GM11168 (cell line): ENCODE results near the gene LCAT.
"Not testable (repeated sequence)": the region's sequence is repeated elsewhere in the genome, so short reads cannot be mapped to it uniquely, and the experiment has no call there.

Source experiments
- in situ Hi-C: fragments of 300-500 bp; cut with MboI; formaldehyde crosslinking; loops from one replicate; pipeline ENCODE4 v1.12.0; 2022; ENCODE audit warnings: low sequenced_read_pairs; ENCODE audit not compliant: unreplicated experiment

Gene LCAT, protein sequence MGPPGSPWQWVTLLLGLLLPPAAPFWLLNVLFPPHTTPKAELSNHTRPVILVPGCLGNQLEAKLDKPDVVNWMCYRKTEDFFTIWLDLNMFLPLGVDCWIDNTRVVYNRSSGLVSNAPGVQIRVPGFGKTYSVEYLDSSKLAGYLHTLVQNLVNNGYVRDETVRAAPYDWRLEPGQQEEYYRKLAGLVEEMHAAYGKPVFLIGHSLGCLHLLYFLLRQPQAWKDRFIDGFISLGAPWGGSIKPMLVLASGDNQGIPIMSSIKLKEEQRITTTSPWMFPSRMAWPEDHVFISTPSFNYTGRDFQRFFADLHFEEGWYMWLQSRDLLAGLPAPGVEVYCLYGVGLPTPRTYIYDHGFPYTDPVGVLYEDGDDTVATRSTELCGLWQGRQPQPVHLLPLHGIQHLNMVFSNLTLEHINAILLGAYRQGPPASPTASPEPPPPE

DNA sequence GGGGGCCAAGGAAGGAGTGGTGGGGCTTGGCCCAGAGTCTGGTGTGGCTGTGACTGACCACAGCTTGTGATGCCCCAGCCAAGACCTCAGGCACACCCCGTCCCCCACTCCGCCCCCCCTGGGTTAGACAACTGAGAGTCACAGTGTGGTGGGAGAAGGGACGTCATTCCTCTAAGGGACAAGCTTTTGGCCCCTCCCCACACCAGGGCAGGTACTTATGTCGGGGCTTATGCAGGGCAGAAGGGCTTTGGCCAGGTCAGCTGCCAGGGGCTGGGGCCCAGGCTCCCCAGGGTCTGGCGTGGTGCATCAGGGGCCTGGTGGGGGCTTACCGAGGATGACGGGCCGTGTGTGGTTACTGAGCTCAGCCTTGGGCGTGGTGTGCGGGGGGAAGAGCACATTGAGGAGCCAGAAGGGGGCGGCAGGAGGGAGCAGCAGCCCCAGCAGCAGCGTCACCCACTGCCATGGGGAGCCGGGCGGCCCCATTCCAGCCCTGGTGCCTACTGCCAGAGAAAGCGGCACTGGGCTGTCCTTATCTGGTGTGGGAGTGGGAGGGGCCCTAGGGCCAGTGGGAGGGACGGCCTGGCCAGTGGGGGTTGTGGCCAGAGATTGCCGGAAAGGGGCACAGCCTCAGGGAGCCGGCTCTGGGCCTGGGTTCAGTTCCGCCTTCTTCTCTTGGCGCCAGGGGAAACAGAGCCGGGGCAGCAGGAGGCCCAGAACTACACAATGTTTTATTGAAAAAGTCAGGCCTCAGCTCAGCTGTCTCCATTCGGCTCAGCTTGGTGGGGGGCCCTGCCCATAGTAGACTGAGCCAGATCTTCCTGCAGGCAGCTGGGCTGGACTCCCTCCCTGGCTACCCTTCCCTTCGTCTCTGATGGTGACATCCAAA is at the start of gene LCAT:
TSS of gene LCAT (minus strand) at position 502 of the 886 bp plus-strand sequence. CDS start at position 483, 19 bp downstream.
- in situ Hi-C loops, result no loop called here

DNA sequence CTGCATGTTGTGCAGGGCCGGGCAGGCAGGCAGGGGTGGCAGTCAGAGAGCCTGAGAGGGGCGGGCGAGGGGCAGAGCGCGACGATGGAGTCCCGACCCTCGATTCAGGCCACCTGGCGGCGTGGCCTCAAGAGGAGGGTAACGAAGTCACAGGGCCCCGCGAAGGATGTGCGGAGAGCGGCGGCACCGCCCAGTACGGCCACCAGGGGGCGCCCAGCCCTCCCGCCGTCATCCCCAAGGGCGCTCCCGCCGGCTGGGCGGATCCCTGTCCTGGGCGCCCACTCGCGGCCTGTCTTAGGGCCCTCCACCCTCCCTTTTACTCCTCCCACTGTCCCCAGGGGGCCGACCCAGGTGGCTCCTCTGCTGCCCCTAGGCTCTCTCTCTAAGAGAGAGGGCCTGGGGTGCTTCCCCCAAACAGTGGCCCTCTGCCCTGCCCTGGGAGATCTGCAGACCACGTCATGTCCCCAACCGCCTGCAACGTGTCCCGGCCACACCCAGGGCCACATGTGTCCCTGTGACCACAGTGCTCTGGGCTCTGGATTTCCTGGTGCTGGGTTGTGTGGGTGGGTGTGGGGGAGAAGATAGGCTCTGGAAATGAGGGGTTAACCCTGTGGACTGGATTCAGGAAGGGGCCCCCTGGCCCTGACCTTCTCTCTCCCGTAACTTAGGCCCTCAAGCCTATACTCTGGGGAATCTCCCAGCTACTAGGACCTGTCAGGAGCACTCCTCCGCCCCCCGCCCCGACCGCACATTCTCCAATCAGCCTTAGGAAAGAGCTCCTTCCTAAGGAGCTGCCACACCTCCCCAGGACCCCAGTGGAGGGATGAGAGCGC is 49.5 kb upstream of the LCAT start:
- in situ Hi-C loops, result no loop called here

DNA sequence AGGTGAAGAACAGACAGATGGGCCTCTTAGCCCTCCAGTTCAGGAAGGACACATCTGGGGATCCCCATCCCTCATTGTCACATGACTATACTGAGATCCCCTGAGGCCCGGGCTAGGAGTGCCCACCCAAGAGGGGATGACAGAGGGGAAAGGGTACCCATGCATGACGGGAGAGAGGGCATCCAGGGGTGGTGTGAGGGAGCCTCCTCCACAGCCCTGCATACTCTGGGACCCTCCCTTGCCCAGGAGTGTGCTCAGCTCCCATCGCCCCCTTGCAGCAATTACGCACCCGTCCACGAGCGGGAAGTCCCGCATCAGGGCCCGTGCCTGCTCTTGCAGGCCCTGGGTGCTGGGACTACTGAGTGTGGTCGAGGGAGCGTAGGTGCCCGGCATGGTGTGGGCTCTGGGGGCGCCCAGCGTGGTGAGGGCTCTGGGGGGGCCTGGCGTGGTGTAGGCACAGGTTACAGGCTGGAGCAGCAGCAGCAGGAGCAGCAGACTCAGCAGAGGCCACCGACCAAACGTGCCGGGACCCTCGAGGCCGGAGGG is 48.8 kb upstream of the LCAT start:
- in situ Hi-C loops, result no loop called here

DNA sequence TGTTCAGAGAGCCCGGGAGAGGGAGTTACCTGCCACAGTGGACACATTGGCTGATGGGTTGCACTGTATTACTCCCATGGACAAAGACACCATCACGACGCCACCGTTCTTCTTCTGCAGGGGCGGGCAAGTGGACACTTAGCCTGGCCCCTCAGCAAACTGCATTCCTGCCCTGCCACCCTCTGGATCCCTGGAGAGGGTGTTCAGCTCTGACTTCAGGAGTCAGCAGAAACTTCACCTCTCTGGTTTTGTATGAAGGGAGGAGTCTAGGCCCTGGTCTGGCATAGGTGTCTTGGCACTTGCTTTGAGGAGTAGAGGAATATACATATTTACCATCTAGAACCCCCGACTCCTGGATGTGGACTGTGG is 46.1 kb upstream of the LCAT start:
- in situ Hi-C loops, result no loop called here

DNA sequence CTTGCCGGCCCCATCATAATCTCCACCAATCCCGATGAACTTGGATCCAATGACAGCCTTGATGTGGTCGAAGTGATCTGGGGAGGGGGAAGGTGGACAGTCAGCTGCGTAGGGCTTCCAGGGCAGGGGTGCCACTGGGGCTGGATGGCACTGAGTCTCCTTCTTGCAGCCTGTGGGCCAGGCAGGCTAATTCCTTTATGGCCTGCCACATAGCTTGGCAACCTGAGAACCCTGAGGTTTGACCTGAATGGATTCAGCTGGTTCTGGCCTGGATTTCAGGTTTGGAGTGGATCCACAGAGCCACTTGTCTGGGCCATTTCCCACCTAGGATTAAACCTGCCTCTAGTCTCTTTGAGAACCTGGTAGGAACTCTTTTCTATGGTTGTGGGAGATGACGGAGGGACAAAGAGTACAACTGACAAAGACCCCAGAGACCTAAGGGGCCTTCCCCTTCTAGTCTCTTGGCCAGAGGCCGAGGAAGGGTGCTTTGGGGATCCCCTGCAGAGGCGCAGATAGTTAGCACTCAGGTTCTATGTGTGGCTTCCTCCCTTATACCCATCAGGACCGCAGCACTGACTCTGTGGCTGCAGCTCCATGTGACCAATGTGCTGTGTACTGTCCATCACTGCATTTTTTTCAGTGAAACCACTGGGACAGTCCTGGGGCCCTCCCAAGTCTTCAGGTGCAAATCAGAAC is 45.5 kb upstream of the LCAT start:
- in situ Hi-C loops, result no loop called here

DNA sequence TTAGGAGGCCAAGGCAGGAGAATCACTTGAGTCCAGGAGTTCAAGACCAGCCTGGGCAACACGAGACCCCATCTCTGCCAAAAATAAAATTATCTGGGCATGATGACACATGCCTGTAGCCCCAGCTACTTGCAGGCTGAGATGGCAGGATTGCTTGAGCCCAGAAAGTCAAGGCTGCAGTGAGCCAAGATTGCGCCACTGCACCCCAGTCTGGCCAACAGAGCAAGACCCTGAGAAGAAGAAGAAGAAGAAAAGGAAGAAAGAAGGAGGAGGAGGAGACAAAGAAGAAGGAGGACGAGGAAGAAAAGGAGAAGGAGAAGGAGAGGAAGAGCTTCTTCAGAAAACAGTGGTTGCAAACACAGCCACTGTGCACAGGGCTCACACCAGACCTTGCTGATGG is 44.8 kb upstream of the LCAT start:
- in situ Hi-C loops, result no loop called here

DNA sequence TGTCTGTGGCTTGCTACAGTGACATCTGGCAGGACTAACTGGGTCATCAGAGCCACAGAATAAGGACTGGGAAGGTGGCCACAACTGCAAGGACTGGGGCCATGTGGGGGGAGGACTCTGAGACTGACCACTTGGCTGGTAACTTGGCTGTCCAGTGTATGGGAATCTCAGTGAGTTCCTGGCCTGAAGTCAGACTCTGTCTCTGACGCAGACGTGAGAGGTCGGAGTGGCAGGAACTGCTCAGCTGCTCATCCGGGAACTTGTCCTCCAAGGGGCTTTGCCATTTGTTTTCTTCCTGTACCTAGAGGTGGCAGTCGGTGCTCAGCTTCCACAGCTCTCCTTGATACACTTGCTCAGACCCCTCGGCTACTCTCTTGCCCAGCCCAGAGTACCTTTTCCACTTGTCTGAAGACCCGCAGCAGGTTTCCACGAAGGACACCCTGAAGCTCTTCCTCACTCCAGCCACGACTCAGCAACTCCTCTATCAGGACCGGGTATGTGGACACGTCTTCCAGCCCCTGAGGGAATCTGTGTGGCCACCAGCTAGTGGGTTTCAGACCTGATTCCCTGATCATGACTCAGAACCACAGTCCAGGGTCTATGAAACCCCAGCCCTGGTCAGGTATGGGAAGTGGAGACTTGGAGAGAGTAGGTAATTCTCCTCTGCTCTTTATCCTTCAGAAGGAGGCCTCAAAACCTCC is 43.7 kb upstream of the LCAT start:
- in situ Hi-C loops, result no loop called here

DNA sequence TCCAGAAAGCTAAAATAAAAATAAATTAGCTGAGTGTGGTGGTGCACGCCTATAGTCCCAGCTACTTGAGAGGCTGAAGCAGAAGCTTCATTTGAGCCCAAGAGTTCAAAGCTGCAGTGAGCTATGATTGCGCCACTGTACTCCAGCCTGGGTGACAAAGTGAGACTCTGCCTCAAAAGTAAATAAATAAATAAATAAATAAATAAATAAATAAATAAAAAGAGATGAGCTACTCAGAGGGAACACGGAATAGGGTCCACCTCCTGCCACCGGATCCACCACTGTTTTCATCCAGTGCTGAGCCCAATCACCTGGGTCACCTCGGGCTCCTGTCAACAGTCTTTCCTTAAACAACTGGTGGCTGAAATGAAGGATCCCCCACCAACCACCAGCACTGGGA is 43.0 kb upstream of the LCAT start:
- in situ Hi-C loops, result no loop called here

DNA sequence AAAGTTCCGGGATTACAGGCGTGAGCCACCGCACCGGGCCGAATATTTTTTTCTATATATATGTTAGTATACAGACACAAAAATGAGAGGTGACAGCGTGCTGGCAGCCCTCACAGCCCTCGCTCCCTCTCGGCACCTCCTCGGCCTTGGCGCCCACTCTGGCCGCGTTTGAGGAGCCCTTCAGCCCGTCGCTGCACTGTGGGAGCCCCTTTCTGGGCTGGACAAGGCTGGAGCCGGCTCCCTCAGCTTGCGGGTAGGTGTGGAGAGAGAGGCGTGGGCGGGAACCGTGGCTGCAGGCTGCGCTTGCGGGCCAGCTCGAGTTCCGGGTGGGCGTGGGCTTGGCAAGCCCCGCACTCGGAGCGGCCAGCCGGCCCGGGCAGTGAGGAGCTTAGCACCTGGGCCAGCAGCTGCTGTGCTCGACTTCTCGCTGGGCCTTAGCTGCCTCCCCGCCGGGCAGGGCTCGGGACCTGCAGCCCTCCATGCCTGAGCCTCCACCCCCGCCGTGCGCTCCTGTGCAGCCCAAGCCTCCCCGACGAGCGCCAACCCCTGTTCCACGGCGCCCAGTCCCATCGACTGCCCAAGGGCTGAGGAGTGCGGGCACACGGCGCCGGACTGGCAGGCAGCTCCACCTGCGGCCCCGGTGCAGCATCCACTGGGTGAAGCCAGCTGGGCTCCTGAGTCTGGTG is 38.2 kb upstream of the LCAT start:
- in situ Hi-C loops, result no loop called here

DNA sequence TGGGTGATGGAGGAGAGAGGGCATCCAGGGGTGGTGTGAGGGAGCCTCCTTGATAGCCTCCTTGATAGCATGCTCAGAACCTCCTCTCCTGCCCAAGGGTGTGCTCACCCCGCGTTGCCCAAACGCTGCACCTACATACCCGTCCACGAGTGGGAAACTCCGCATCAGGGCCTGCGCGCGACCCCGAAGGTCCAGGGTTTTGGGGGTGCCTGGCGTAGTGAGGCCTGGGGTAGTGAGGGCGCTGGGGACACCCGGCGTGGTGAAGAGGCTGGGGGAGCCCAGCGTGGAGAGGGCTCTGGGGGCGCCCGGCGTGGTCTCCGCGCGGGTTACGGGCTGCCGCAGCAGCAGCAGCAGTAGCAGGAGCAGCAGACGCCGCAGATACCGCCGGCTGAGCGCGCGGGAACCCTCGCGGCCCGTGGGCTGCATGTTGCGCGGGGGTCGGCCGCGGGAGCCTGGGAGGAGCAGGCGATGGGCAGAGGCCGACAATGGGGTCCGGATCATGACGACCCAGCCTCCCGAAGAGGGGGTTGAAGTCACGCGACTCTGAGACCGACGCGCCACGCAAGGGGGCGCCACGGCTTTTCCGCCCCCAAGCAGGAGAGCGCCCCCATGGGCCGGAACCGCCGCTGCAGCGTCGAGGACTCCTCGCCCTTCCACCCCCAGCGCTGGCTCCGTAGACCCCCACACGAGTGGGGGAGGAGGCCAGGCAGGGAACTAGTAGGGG is 36.2 kb upstream of the LCAT start, which contains the start of gene DPEP3:
TSS of gene DPEP3 (minus strand) at position 545 of the 724 bp plus-strand sequence. CDS start at position 426, 119 bp downstream.
- in situ Hi-C loops, result no loop called here

DNA sequence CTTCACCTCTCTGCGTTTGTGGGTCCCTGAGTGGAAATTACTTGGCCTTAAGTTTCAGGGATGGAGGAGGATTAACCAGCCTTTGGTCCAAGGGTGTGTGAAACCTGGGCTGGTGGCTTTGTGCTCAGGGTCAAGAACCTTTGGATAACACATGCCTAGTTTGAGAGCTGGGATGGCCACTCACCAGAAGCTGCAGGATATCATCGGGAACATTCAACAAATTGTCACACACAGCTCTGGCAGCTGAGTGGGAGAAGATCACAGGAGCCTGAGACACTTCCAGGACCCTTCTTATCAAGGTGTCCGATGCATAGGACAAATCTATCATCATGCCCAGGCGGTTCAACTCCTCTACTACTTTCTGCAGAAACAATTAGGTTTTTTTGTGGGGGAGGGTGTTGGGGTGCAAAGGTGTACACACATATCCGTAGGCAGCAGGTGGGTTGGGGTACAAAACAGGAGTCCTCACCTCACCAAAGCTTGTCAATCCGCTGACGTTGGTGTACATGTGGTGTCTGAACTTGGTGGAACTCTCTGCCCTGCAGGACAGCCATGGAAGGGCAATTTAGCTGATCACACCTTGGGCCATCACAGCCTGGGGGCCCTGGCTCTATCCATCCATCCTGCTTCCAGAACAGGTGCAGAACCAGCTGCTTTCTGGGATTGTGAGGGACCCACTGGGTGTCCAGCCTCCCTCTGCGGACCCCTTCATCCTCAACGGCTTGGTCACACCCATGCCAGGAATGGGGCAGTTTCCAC is 33.7 kb upstream of the LCAT start:
- in situ Hi-C loops, result no loop called here

DNA sequence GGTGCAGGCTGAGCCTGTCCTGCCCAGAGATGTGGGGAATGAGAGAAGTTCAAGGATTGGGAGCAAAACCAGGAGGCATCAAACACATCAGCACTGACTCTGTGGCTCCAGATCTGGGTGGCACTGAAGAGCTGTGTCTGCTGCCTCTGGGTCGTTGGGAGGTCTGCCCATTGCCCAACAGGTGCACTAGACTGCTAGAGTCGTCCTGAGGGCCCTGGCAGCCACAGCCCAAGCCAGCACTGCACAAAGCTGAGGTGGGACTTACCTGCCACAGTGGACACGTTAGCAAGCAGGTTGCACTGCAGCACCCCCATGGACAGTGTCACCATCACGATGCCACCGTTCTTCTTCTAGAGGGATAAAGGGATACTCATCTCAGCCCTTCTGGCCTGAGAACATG is 33.1 kb upstream of the LCAT start:
- in situ Hi-C loops, result no loop called here

DNA sequence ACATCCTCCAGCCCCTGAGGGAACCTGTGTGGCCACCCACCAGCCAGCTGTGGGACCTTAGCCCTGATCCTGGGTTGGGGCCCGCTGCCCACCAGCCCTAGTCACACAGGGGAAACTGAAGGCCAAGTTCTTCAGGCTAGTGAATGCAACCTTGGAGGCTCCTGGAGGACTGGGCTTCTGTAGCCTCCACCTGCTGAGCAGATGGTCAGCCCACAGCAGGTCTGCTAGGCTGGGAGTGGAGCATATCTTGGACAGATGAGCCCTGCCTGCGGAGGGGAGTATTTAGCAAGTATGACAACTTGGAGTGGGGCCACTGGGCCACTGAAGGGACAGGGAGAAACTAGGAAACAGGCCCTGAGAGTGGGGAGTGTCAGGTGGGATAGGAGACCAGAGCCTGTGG is 32.3 kb upstream of the LCAT start:
- in situ Hi-C loops, result no loop called here

DNA sequence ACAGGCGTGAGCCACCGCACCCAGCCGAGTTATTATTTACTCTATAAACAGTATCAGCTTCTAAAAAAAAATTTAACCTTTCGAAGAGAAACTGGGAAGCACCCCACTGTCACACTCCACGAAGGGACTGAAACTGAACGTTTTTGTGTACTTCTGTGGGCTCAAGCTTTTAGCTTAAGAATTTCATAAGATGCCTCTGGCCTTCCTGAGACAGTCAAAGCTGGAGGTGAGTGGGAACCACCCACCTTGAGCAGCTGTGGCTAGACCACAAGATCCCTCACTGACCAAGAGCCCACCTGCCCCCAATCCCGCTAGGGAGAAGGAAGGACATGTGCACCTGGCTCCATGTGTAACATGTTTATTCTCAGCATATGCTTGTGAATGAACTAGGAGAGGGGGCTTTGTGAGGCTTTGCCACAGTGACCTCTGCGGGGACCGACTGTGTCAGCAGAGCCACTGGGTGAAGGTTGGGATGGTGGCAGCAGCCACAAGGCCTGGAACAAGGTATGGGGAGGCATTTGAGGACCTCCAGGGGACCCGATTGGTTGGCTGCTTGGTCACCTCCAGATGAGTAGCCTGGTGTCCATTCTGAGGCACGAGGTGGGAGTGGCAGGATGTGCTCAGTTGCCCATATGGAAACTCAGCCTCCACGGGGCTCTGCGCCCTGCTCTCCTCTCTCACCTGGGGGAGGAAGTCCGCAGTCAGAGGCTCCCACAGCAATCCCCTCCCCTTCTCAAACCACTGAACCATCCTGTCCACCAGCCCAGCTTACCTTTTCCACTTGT is 31.6 kb upstream of the LCAT start:
- in situ Hi-C loops, result no loop called here

DNA sequence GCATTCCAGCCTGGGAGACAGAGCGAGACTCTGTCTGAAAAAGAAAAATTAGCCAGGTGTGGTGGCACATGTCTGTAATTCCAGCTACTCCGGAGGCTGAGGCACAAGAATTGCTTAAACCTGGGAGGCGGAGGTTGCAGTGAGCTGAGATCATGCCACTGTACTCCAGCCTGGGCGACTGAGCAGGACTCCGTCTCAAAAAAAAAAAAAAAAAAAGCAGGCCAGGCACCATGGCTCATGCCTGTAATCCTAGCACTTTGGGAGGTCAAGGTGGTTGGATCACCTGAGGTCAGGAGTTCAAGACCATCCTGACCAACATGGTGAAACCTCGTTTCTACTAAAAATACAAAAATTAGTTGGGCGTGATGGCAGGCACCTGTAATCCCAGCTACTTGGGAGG is 28.4 kb upstream of the LCAT start:
- in situ Hi-C loops, result not testable (repeated sequence)

DNA sequence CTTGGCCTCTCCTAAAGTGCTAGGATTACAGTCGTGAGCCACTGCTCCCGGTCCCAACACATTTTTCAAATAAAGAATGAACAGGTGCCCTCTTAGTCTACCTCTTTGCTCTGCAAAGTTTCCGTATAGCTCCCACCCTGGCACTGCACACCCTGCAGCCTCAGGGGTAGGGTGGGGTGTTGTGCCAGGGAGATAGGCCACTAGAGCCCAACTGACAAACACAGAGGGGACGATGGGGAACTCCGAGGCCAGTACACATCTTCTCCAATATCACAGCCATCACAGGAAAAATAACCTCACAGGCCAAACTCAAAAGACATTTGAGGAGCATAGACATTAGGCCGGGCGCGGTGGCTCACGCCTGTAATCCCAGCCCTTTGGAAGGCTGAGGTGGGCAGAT is 27.2 kb upstream of the LCAT start:
- in situ Hi-C loops, result no loop called here
